SK-N-DZ (cell line): ENCODE results near the gene CTF1.

Experiments
- small RNA-seq, 2 experiments: library from RNA; depleted of rRNA; stranded (forward); fragments of <200 nt; gene quantifications; one replicate each; pipeline ENCODE3, GENCODE V24; 2014

CTF1 gene

Small RNA genes lying within 50 kb of the gene (small RNA-seq; reads per million reads assigned to genes)
- 0 reads per million in 2 experiments for gene AC135048.1
- gene MIR4519 = 0 reads per million in 2 experiments
- gene MIR762 = 0 reads per million in 2 experiments
